SK-N-SH treated with all-trans-retinoic acid at 6 μM for 48 hours (cell line): Measurements from ENCODE around the gene RHOT2.

Experiments
- ATAC-seq: fragments of 200-7000 bp; cut with Tn5 transposase; 3 replicates; pipeline ENCODE4 v1.9.1; 2020; ENCODE audit warnings: mild to moderate bottlenecking, moderate library complexity
- ARNTL ChIP-seq: fragments of 450-650 bp; formaldehyde crosslinking; IDR thresholded peaks from 2 replicates; pipeline ENCODE4 v1.5.0; 2020; ENCODE audit warnings: low read depth, mild to moderate bottlenecking, moderate library complexity, borderline replicate concordance
- BACH2 ChIP-seq: fragments of 250-450 bp; sonication (Bioruptor Pico); IDR thresholded peaks from 2 replicates; pipeline ENCODE4 v1.9.0; 2021; ENCODE audit warnings: mild to moderate bottlenecking, borderline replicate concordance
- CREB5 ChIP-seq: fragments of 250-450 bp; sonication (Bioruptor Pico); IDR thresholded peaks from 2 replicates; pipeline ENCODE4 v1.5.1; 2020; ENCODE audit warnings: low read depth, mild to moderate bottlenecking, moderate library complexity
- CSDC2 ChIP-seq: fragments of 250-450 bp; sonication (Bioruptor Pico); IDR thresholded peaks from 2 replicates; pipeline ENCODE4 v1.5.0; 2020; ENCODE audit warnings: mild to moderate bottlenecking, moderate library complexity
- GLIS3 ChIP-seq: fragments of 250-450 bp; sonication (Bioruptor Pico); IDR thresholded peaks from 2 replicates; pipeline ENCODE4 v1.5.0; 2020; ENCODE audit warnings: mild to moderate bottlenecking, moderate library complexity
- ISL1 ChIP-seq: fragments of 250-450 bp; sonication (Bioruptor Pico); IDR thresholded peaks from 2 replicates; pipeline ENCODE4 v2.1.2; 2022; ENCODE audit warnings: mild to moderate bottlenecking, moderate library complexity
- PATZ1 ChIP-seq: fragments of 250-450 bp; sonication (Bioruptor Pico); IDR thresholded peaks from 2 replicates; pipeline ENCODE4 v1.8.0; 2020; ENCODE audit warnings: mild to moderate bottlenecking, moderate library complexity, borderline replicate concordance
- POU6F1 ChIP-seq: fragments of 250-450 bp; sonication (Bioruptor Pico); IDR thresholded peaks from 2 replicates; pipeline ENCODE4 v1.8.0; 2021; ENCODE audit warnings: low read depth, mild to moderate bottlenecking, moderate library complexity, borderline replicate concordance
- RARB ChIP-seq: fragments of 250-450 bp; sonication (Bioruptor Pico); IDR thresholded peaks from 2 replicates; pipeline ENCODE4 v1.8.0; 2021; ENCODE audit warnings: mild to moderate bottlenecking, moderate library complexity
- SNAI2 ChIP-seq: fragments of 250-450 bp; sonication (Bioruptor Pico); IDR thresholded peaks from 2 replicates; pipeline ENCODE4 v1.5.0; 2020; ENCODE audit warnings: mild to moderate bottlenecking, moderate library complexity
- TCF4 ChIP-seq: fragments of 250-450 bp; sonication (Bioruptor Pico); IDR thresholded peaks from 2 replicates; pipeline ENCODE4 v1.8.0; 2021; ENCODE audit warnings: mild to moderate bottlenecking, moderate library complexity, borderline replicate concordance
- TOX ChIP-seq: fragments of 250-450 bp; sonication (Bioruptor Pico); IDR thresholded peaks from 2 replicates; pipeline ENCODE4 v1.8.0; 2021; ENCODE audit warnings: mild to moderate bottlenecking, moderate library complexity, borderline replicate concordance
- TSHZ2 ChIP-seq: fragments of 250-450 bp; sonication (Bioruptor Pico); IDR thresholded peaks from 2 replicates; pipeline ENCODE4 v1.5.0; 2020; ENCODE audit warnings: mild to moderate bottlenecking, moderate library complexity
- ZC3H10 ChIP-seq: fragments of 250-450 bp; sonication (Bioruptor Pico); IDR thresholded peaks from 2 replicates; pipeline ENCODE4 v1.5.1; 2021; ENCODE audit warnings: mild to moderate bottlenecking, moderate library complexity
- ZFP3 ChIP-seq: fragments of 250-450 bp; sonication (Bioruptor Pico); IDR thresholded peaks from 2 replicates; pipeline ENCODE4 v1.5.0; 2020; ENCODE audit warnings: mild to moderate bottlenecking, moderate library complexity
- ZFP30 ChIP-seq: fragments of 450-650 bp; formaldehyde crosslinking; IDR thresholded peaks from 2 replicates; pipeline ENCODE4 v1.5.0; 2022; ENCODE audit warnings: mild to moderate bottlenecking, moderate library complexity
- ZNF565 ChIP-seq: fragments of 450-650 bp; formaldehyde crosslinking; conservative IDR thresholded peaks from 2 replicates; pipeline ENCODE4 v1.5.0; 2020; ENCODE audit warnings: low read depth, mild to moderate bottlenecking, moderate library complexity
- ZNF70 ChIP-seq: fragments of 450-650 bp; formaldehyde crosslinking; IDR thresholded peaks from 2 replicates; pipeline ENCODE4 v1.5.0; 2020; ENCODE audit warnings: mild to moderate bottlenecking, moderate library complexity
- ZNF8 ChIP-seq: fragments of 450-650 bp; formaldehyde crosslinking; IDR thresholded peaks from 2 replicates; pipeline ENCODE4 v1.5.0; 2020; ENCODE audit warnings: mild to moderate bottlenecking, moderate library complexity

RHOT2 gene

GRCh38 chr16:694863-695354, 27.0 kb downstream of the RHOT2 start:
- no peak for TF ChIP-seq TSHZ2 (CRISPR knock-in tag)
- no peak for TF ChIP-seq BACH2 (CRISPR knock-in tag)
- no peak for TF ChIP-seq ZFP3
- no peak for TF ChIP-seq TOX
- TF ChIP-seq ZNF8 = no peak
- no peak for TF ChIP-seq ZFP30 (CRISPR knock-in tag)
- TF ChIP-seq POU6F1 = no peak
- no peak for TF ChIP-seq ZC3H10 (CRISPR knock-in tag)
- no peak for TF ChIP-seq CSDC2 (CRISPR knock-in tag)
- no peak for ATAC-seq

- no peak for ATAC-seq
- TF ChIP-seq CREB5 (CRISPR knock-in tag) = no peak
- no peak for TF ChIP-seq ZNF8
- TF ChIP-seq ZFP3 = no peak
- TF ChIP-seq ARNTL (CRISPR knock-in tag) = no peak
- no peak for TF ChIP-seq PATZ1 (CRISPR knock-in tag)
- no peak for TF ChIP-seq SNAI2 (CRISPR knock-in tag)
- no peak for TF ChIP-seq GLIS3 (CRISPR knock-in tag)
- TF ChIP-seq CSDC2 (CRISPR knock-in tag) = no peak
- TF ChIP-seq ZC3H10 (CRISPR knock-in tag) = no peak
- no peak for TF ChIP-seq RARB
These were observed 27.6 kb downstream of the RHOT2 start for GRCh38 chr16:695355-696089.

GRCh38 chr16:698911-699671, 31.2 kb downstream of the RHOT2 start:
- ATAC-seq = no peak
- TF ChIP-seq ZNF565 (no peak), TOX (no peak), CSDC2 (CRISPR knock-in tag) (no peak), BACH2 (CRISPR knock-in tag) (no peak), TCF4 (CRISPR knock-in tag) (no peak), ZNF70 (CRISPR knock-in tag) (no peak), ARNTL (CRISPR knock-in tag) (no peak), TSHZ2 (CRISPR knock-in tag) (no peak), ZNF8 (no peak), SNAI2 (CRISPR knock-in tag) (no peak), ISL1 (CRISPR knock-in tag) (no peak), GLIS3 (CRISPR knock-in tag) (no peak), RARB (no peak), POU6F1 (no peak)
